Subcutaneous abdominal adipose tissue (tissue), 5 donors: ENCODE data around the gene PIEZO1.
"Not testable (repeated sequence)": the region's sequence is repeated elsewhere in the genome, so short reads cannot be mapped to it uniquely, and the experiment has no call there.

Experiments
- H3K27ac ChIP-seq: one replicate; pipeline ENCODE4 v1.7.0; 2013; ENCODE audit warnings: low read depth, mild to moderate bottlenecking, inconsistent platforms, low read length, moderate library complexity
- H3K27me3 ChIP-seq, 5 donors: one replicate each; pipeline ENCODE4 v1.7.0; 2013; ENCODE audit warnings: low read length in 5 of 5, inconsistent platforms in 1 of 5; ENCODE audit not compliant: control insufficient read depth in 5 of 5, insufficient read depth in 4 of 5
- H3K36me3 ChIP-seq, 5 donors: one replicate each; pipeline ENCODE4 v1.7.0; 2013; ENCODE audit warnings: low read length in 5 of 5; ENCODE audit not compliant: control insufficient read depth in 5 of 5, insufficient read depth in 5 of 5
- H3K4me1 ChIP-seq, 5 donors: one replicate each; pipeline ENCODE4 v1.7.0; 2013; ENCODE audit warnings: low read length in 5 of 5, mild to moderate bottlenecking in 3 of 5, moderate library complexity in 1 of 5; ENCODE audit not compliant: control insufficient read depth in 5 of 5, insufficient read depth in 5 of 5
- H3K4me3 ChIP-seq, 5 donors: one replicate each; pipeline ENCODE4 v1.7.0; 2013; ENCODE audit warnings: low read length in 5 of 5, low read depth in 1 of 5
- H3K9ac ChIP-seq, 5 donors: one replicate each; pipeline ENCODE4 v1.7.0; 2013; ENCODE audit warnings: low read length in 5 of 5, mild to moderate bottlenecking in 4 of 5, moderate library complexity in 3 of 5
- H3K9me3 ChIP-seq, 5 donors: one replicate each; pipeline ENCODE4 v1.7.0; 2013; ENCODE audit warnings: low read length in 5 of 5; ENCODE audit not compliant: control insufficient read depth in 5 of 5
- donor health status: healthy.
- donor health status: healthy.
- donor health status: healthy.
- donor health status: healthy.
- donor health status: healthy.

PIEZO1 gene

GRCh38 chr16:88673716-88674379 lies 111.2 kb downstream of the PIEZO1 start:
- no peak overlapping the region for H3K27ac ChIP-seq
- peaks cover 2 to 14% (median 5%) of the 10 kb centered on the region in 5 donors for H3K4me1 ChIP-seq
- H3K36me3 ChIP-seq, result peaks cover 0 to 19% (median 9%) of the 10 kb centered on the region in 5 donors
- H3K27me3 ChIP-seq, result peaks cover 6 to 17% (median 12%) of the 10 kb centered on the region in 5 donors
- no peaks in the 10 kb centered on the region for H3K9me3 ChIP-seq
- H3K9ac ChIP-seq, result no peak overlapping the region
- no peak overlapping the region for H3K4me3 ChIP-seq

- Histone ChIP-seq H3K27me3 (peaks cover 0 to 7% (median 3%) of the 10 kb centered on the region in 5 donors), H3K9ac (no peak overlapping the region), H3K4me3 (no peak overlapping the region), H3K36me3 (peaks cover 0 to 16% (median 9%) of the 10 kb centered on the region in 5 donors), H3K4me1 (peaks cover 0 to 8% (median 3%) of the 10 kb centered on the region in 5 donors), H3K9me3 (no peaks in the 10 kb centered on the region), H3K27ac (no peak overlapping the region)
These were observed 112.2 kb downstream of the PIEZO1 start for GRCh38 chr16:88672776-88673175.

- no peak overlapping the region for H3K4me3 ChIP-seq
- no peaks in the 10 kb centered on the region for H3K9me3 ChIP-seq
- no peak overlapping the region for H3K27ac ChIP-seq
- H3K36me3 ChIP-seq, result peaks cover 0 to 16% (median 9%) of the 10 kb centered on the region in 5 donors
- no peaks in the 10 kb centered on the region for H3K27me3 ChIP-seq
- peaks cover 3 to 8% (median 6%) of the 10 kb centered on the region in 5 donors for H3K4me1 ChIP-seq
- no peak overlapping the region for H3K9ac ChIP-seq
These were observed 113.2 kb downstream of the PIEZO1 start for GRCh38 chr16:88671806-88672205.

GRCh38 chr16:88669980-88670379 lies 115.0 kb downstream of the PIEZO1 start:
- no peak overlapping the region for H3K27ac ChIP-seq
- no peak overlapping the region for H3K4me3 ChIP-seq
- peaks cover 3 to 13% (median 11%) of the 10 kb centered on the region in 5 donors for H3K4me1 ChIP-seq
- no peaks in the 10 kb centered on the region for H3K9me3 ChIP-seq
- no peaks in the 10 kb centered on the region for H3K27me3 ChIP-seq
- H3K9ac ChIP-seq, result no peak overlapping the region
- H3K36me3 ChIP-seq, result peaks cover 0 to 14% (median 6%) of the 10 kb centered on the region in 5 donors

GRCh38 chr16:88669493-88669892 lies 115.5 kb downstream of the PIEZO1 start:
- Histone ChIP-seq H3K36me3 (peaks cover 0 to 14% (median 6%) of the 10 kb centered on the region in 5 donors), H3K4me1 (peaks cover 3 to 17% (median 16%) of the 10 kb centered on the region in 5 donors)
- H3K9me3 ChIP-seq, H3K4me3 ChIP-seq, H3K27ac ChIP-seq, H3K27me3 ChIP-seq, H3K9ac ChIP-seq: not testable (repeated sequence)

- H3K36me3 ChIP-seq, result peaks cover 0 to 5% (median 2%) of the 10 kb centered on the region in 5 donors
- H3K27me3 ChIP-seq, result no peaks in the 10 kb centered on the region
- peaks cover 3 to 32% (median 26%) of the 10 kb centered on the region in 5 donors for H3K4me1 ChIP-seq
- H3K9me3 ChIP-seq, result no peaks in the 10 kb centered on the region
- no peak overlapping the region for H3K27ac ChIP-seq
- no peak overlapping the region for H3K4me3 ChIP-seq
- H3K9ac ChIP-seq, result no peak overlapping the region
These were observed 117.6 kb downstream of the PIEZO1 start for GRCh38 chr16:88667461-88667860.

GRCh38 chr16:88665570-88665969 lies 119.5 kb downstream of the PIEZO1 start:
- H3K9ac ChIP-seq, result no peak overlapping the region
- H3K27ac ChIP-seq, result peak overlapping the region; percentile 10
- no peaks in the 10 kb centered on the region for H3K27me3 ChIP-seq
- H3K9me3 ChIP-seq, result no peaks in the 10 kb centered on the region
- peaks cover 5 to 41% (median 32%) of the 10 kb centered on the region in 5 donors for H3K4me1 ChIP-seq
- no peaks in the 10 kb centered on the region for H3K36me3 ChIP-seq
- H3K4me3 ChIP-seq, result no peak overlapping the region
